A673 (cell line): ENCODE data around the gene GLRX3. TPM values are rescaled to one million over a fixed set of nuclear protein-coding genes. Genes with fewer than 3 reads are reported as not detected.

Experiments
- BruUV-seq: library from RNA; stranded (reverse); fragments of 400-500 nt; replicated peaks from 2 replicates; lab custom pipeline; 2021; lab: Mats Ljungman, UMichigan
- CTCF ChIA-PET: fragments of 300-600 bp; sonication (Branson Sonifier 250); formaldehyde crosslinking; loops from one replicate; lab custom pipeline; 2022; ENCODE audit warnings: antibody characterized with exemption; lab: Charles Lee
- POLR2A ChIA-PET: fragments of 300-600 bp; sonication (Branson Sonifier 250); formaldehyde crosslinking; loops from one replicate; lab custom pipeline; 2022; ENCODE audit warnings: antibody characterized with exemption; ENCODE audit not compliant: low non-redundant PET; lab: Charles Lee
- DNase-seq: peaks from one replicate; pipeline ENCODE4 v3.0.0-alpha.2; 2015; ENCODE audit warnings: low spot score
- H3K27ac ChIP-seq: fragments of 200-600 bp; sonication (generic); 2 replicates; pipeline ENCODE4 v1.5.1; 2016; ENCODE audit warnings: mixed run types, low read depth, mild to moderate bottlenecking, mixed read lengths, antibody characterized with exemption, low read length; ENCODE audit not compliant: poor library complexity, severe bottlenecking
- H3K27me3 ChIP-seq: fragments of 200-600 bp; sonication (generic); replicated peaks from 2 replicates; pipeline ENCODE4 v1.6.1; 2017; ENCODE audit warnings: mixed run types, low read depth, mild to moderate bottlenecking, mixed read lengths, antibody characterized with exemption, low read length; ENCODE audit not compliant: insufficient read depth, poor library complexity
- H3K36me3 ChIP-seq: fragments of 200-600 bp; sonication (generic); 2 replicates; pipeline ENCODE4 v1.6.1; 2016; ENCODE audit warnings: mixed run types, mild to moderate bottlenecking, mixed read lengths, antibody characterized with exemption, low read length; ENCODE audit not compliant: insufficient read depth, poor library complexity, severe bottlenecking
- H3K4me1 ChIP-seq: fragments of 200-600 bp; sonication (generic); 2 replicates; pipeline ENCODE4 v1.6.1; 2017; ENCODE audit warnings: mixed run types, mild to moderate bottlenecking, mixed read lengths, antibody characterized with exemption, low read length; ENCODE audit not compliant: insufficient read depth, poor library complexity, severe bottlenecking
- H3K4me3 ChIP-seq: fragments of 200-600 bp; sonication (generic); 2 replicates; pipeline ENCODE4 v1.5.1; 2016; ENCODE audit warnings: low read depth, mixed run types, mild to moderate bottlenecking, mixed read lengths, low read length; ENCODE audit not compliant: poor library complexity, severe bottlenecking
- H3K9me3 ChIP-seq: fragments of 200-600 bp; sonication (generic); 2 replicates; pipeline ENCODE4 v1.6.1; 2016; ENCODE audit warnings: mixed run types, low read depth, mild to moderate bottlenecking, mixed read lengths, antibody characterized with exemption, low read length; ENCODE audit not compliant: poor library complexity, severe bottlenecking
- CTCF ChIP-seq: fragments of 300-800, 200-600 bp; sonication (generic); conservative IDR thresholded peaks from 2 replicates; pipeline ENCODE4 v1.5.1; 2017; ENCODE audit warnings: low read depth, mild to moderate bottlenecking, antibody characterized with exemption, low read length, moderate library complexity, mixed read lengths
- EZH2 ChIP-seq: fragments of 200-600 bp; sonication (generic); IDR thresholded peaks from 2 replicates; pipeline ENCODE4 v1.6.1; 2017; ENCODE audit warnings: borderline replicate concordance, low read depth, mild to moderate bottlenecking, mixed read lengths, antibody characterized with exemption, low read length; ENCODE audit not compliant: poor library complexity, severe bottlenecking
- intact Hi-C: fragments of 100-400 bp; cut with micrococcal nuclease; formaldehyde crosslinking; loops from one replicate; pipeline ENCODE4 v1.10.0; 2022; ENCODE audit not compliant: unreplicated experiment
- total RNA-seq: library from RNA; stranded (reverse); gene quantifications from 2 replicates; pipeline ENCODE4 v1.2.3, GENCODE V29; 2021

The GLRX3 gene
- total RNA-seq, 1 experiment from 2014 or later = 197 TPM

GRCh38 chr10:130213286-130214080 lies 77.3 kb downstream of the GLRX3 start:
- no TSS peak for BruUV-seq
- intact Hi-C loops = no loop called here
- POLR2A ChIA-PET = no interaction called here

GRCh38 chr10:130214431-130214830 lies 78.2 kb downstream of the GLRX3 start:
- intact Hi-C loops = no loop called here
- Histone ChIP-seq H3K4me3 (no peak overlapping the region), H3K27ac (no peak overlapping the region), H3K36me3 (no peaks in the 10 kb centered on the region), H3K4me1 (no peaks in the 10 kb centered on the region), H3K9me3 (no peaks in the 10 kb centered on the region), H3K27me3 (no peaks in the 10 kb centered on the region)
- ChIA-PET CTCF (no interaction called here), POLR2A (no interaction called here)
- no peak for TF ChIP-seq CTCF
- no peak for TF ChIP-seq EZH2
- no peak for DNase-seq
- BruUV-seq = no TSS peak

More at GRCh38 chr10:130213286-130214080, 77.3 kb downstream of the GLRX3 start:
- H3K9me3 ChIP-seq = no peaks in the 10 kb centered on the region
- TF ChIP-seq CTCF = no peak
- TF ChIP-seq EZH2 = no peak
- no peak overlapping the region for H3K27ac ChIP-seq
- CTCF ChIA-PET = no interaction called here
- no peaks in the 10 kb centered on the region for H3K4me1 ChIP-seq
- H3K27me3 ChIP-seq = no peaks in the 10 kb centered on the region
- no peaks in the 10 kb centered on the region for H3K36me3 ChIP-seq
- H3K4me3 ChIP-seq = no peak overlapping the region
- DNase-seq = no peak

DNA sequence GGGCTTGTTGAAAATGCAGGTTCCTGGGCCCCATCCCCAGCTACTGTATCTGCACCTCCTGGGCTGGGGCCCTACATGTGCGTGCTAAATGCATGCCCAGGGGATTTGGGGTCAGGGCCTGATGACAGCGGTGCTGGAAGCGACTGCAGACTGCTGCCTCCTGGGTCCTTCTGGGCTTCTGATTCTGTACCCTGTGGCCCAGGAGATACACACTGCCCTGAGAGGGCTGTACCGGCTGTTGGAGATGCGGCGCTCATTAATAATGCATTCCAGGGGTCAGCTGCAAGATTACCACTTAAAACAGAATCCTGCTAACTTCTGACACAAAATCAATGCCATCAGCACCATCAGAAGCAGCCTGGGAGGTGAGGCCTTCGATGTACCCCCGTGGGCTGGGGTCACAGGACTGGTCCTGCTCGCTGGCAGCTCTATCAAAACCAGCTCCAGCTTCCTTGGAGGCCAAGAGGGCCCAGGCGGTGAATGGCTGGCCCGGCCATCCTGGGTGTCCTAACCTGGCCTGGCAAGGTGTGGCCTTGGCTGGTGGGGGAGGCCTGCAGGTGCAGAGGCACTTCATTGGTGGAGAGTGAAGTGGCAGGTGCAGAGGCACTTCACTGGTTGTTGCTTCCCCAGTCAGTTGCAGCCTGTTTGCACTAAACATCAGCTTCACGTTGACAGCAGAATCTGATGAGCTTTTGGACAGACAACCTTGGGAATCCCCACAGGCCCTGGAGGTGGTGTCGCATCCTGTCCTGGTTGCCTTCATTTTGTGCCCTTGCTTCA lies 79.2 kb downstream of the GLRX3 start:
- Histone ChIP-seq H3K27me3 (no peaks in the 10 kb centered on the region), H3K27ac (no peak overlapping the region), H3K36me3 (no peaks in the 10 kb centered on the region), H3K4me3 (no peak overlapping the region), H3K9me3 (no peaks in the 10 kb centered on the region), H3K4me1 (no peaks in the 10 kb centered on the region)
- no peak for TF ChIP-seq CTCF
- no peak for TF ChIP-seq EZH2
- ChIA-PET CTCF (no interaction called here), POLR2A (no interaction called here)
- intact Hi-C loops = no loop called here
- BruUV-seq = no TSS peak
- no peak for DNase-seq
